Neural progenitor cell (in vitro differentiated cells): ENCODE results near the gene SUN1.

Experiments
- CTCF ChIP-seq: fragments of 200-600 bp; sonication (generic); IDR thresholded peaks from 2 replicates; pipeline ENCODE4 v1.5.1; 2017; ENCODE audit warnings: antibody characterized with exemption, mild to moderate bottlenecking
- EZH2phosphoT487 ChIP-seq: fragments of 200-600 bp; sonication (generic); IDR thresholded peaks from 2 replicates; pipeline ENCODE4 v1.6.1; 2017; ENCODE audit warnings: antibody characterized with exemption

GRCh38 chr7:823649-824048 is 8.6 kb upstream of the SUN1 start:
- TF ChIP-seq CTCF (no peak), EZH2phosphoT487 (no peak)
